Fibroblast of mammary gland (primary cell): ENCODE measurements around the gene PRICKLE1.

Source experiments
- DNase-seq: peaks from one replicate; pipeline ENCODE4 v3.0.0-alpha.2; 2010; ENCODE audit warnings: low read depth
- H3K4me3 ChIP-seq: 2 replicates; pipeline ENCODE4 v1.5.1; 2011; ENCODE audit warnings: low read depth, mild to moderate bottlenecking, low read length, moderate library complexity; ENCODE audit not compliant: control insufficient read depth
- CTCF ChIP-seq: conservative IDR thresholded peaks from 2 replicates; pipeline ENCODE4 v1.5.1; 2011; ENCODE audit warnings: low read depth, low read length, inconsistent platforms; ENCODE audit not compliant: control insufficient read depth, insufficient read depth

PRICKLE1 gene

GRCh38 chr12:42458575-42458974, 131.0 kb downstream of the PRICKLE1 start:
- DNase-seq: no peak
- H3K4me3 ChIP-seq: no peak overlapping the region
- TF ChIP-seq CTCF: no peak

- DNase-seq: peak; percentile 71
- no peak overlapping the region for H3K4me3 ChIP-seq
- TF ChIP-seq CTCF: no peak
These were observed 139.3 kb downstream of the PRICKLE1 start for GRCh38 chr12:42450248-42450647.

GRCh38 chr12:42448841-42449240, 140.7 kb downstream of the PRICKLE1 start:
- H3K4me3 ChIP-seq: no peak overlapping the region
- peak; percentile 68 for DNase-seq
- TF ChIP-seq CTCF: no peak

- DNase-seq: no peak
- TF ChIP-seq CTCF: no peak
- H3K4me3 ChIP-seq: no peak overlapping the region
These were observed 142.2 kb downstream of the PRICKLE1 start for GRCh38 chr12:42447371-42447786.

- TF ChIP-seq CTCF: no peak
- no peak for DNase-seq
- no peak overlapping the region for H3K4me3 ChIP-seq
These were observed 142.8 kb downstream of the PRICKLE1 start for GRCh38 chr12:42446761-42447160.

GRCh38 chr12:42445891-42446290, 143.7 kb downstream of the PRICKLE1 start:
- no peak overlapping the region for H3K4me3 ChIP-seq
- no peak for DNase-seq
- TF ChIP-seq CTCF: no peak
